Vagina (tissue), 2 donors: Measurements from ENCODE around the gene UBE2G1.

ENCODE experiments used
- CTCF ChIP-seq, 3 experiments: fragments of 450-650 bp in 2 of 3; fragments of 200-600 bp in 1 of 3; sonication (generic) in 1 of 3; IDR thresholded peaks; one replicate each; pipeline ENCODE4 v1.5.1; 2017 to 2019; ENCODE audit warnings: antibody characterized with exemption in 3 of 3, mild to moderate bottlenecking in 2 of 3, moderate library complexity in 2 of 3
- POLR2AphosphoS5 ChIP-seq, 2 donors: sonication (generic); formaldehyde crosslinking; IDR thresholded peaks; one replicate each; pipeline ENCODE4 v1.9.0; 2017; ENCODE audit warnings: antibody characterized with exemption in 2 of 2, mild to moderate bottlenecking in 2 of 2, low read depth in 1 of 2; ENCODE audit not compliant: insufficient read depth in 1 of 2

GRCh38 chr17:4331614-4332013, 34.9 kb downstream of the UBE2G1 start:
- TF ChIP-seq CTCF (IDR thresholded peaks at IDR 0.05) (no peak), POLR2AphosphoS5 (IDR thresholded peaks at IDR 0.05; ENCODE audit: insufficient read depth in 1 of 2, low read depth in 1 of 2) (no peak)
